GM18517 (cell line): ENCODE data around the gene RAD51B.

Source experiments
- ATAC-seq: cut with Tn5 transposase; IDR thresholded peaks from one replicate; pipeline ENCODE4 v1.9.1; 2021; ENCODE audit warnings: mild to moderate bottlenecking, moderate library complexity; ENCODE audit not compliant: unreplicated experiment

RAD51B gene

DNA sequence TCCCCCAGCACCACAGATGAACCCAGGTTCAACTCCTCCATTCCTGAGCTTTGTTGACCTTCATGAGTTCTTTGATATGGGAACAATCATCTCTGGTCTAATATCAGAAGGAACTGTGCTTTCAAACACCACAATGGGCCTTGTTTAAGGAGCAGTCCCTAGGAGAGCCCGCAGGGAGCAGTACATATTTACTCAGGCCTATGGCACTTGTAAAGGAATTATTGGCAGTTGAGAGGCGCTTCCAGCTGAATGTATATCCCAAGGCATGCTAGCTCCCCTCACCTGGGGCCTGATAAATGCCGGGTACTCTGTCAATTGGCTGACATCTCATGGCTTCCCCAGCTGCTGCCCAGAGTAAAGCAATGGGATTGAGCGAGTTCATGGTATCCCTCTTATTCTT is 897.1 kb downstream of the RAD51B start:
- ATAC-seq, result no peak

DNA sequence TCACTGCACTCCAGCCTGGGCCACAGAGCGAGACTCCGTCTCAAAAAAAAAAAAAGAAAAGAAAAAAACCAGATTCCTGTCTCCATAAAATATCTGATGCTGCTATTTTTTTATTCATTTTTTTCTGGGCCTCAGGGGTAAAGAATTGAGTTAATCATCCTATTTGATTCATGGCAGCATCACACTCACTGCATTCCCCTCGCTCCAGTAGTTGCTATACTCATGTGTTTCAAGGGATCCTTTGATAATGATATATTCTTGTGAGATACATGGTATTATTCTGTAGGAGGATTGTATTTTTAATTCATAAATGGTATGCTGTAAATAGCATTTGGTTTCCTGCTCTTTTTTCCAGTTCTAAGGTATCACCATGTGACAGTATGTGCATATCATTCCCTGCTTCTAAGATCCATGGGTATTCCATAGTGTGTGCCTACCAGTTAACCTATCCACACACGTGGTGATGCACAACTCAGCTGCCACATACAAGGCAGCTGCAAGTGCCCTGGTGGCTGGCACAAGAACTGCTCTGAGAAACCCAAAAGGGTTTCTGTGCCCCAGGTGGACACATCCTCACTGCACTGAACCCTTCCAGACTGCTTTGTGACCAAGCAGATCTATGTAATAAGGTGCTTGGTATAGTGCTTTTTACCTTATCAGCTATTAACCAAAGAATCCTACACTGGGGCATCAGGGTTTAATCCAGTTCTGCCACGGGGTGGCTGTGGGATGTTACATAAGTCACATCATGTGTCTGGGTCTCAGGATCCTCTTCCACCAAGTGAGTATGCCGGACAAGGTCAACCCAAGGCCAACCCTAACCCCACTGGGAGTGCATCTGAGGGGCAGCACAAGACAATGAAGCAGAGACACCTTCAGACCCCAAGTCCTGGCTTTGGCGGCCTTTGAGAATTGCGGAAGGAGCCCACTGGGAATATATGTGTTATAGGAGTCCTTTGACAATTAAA is 898.7 kb downstream of the RAD51B start:
- ATAC-seq, result no peak

DNA sequence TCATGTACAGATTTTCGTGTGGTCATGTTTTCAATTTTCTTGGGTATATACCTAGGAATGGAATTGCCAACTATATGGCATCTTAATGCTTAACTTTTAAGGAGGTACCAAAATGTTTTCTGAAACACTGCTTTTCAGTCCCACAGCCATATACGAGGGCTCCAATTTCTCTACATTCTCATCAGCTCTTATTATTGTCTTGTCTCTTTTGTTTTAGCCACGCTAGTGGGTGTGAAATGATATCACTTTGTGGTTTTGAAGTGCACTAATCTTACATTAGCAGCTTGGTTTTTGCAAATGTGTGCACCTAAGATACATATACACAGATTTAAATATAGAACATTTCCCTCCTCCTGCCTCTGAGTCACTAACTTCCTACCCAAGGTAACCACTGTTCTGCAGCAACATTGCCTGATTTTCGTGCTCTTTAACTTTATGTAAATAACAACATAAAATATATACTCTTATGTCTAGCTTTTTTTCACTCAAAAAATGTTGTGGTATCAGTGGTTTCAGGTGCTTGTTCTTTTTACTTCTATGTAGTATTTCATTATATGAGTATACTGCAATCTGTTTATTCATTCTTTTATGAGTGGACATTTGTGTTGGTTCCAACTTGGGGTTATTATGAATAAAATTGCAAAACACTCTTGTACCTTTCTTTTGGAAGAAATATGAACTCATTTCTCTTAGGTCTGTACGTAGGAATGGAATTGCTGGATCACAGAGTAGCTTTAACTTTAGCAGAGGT is 900.2 kb downstream of the RAD51B start:
- no peak for ATAC-seq

DNA sequence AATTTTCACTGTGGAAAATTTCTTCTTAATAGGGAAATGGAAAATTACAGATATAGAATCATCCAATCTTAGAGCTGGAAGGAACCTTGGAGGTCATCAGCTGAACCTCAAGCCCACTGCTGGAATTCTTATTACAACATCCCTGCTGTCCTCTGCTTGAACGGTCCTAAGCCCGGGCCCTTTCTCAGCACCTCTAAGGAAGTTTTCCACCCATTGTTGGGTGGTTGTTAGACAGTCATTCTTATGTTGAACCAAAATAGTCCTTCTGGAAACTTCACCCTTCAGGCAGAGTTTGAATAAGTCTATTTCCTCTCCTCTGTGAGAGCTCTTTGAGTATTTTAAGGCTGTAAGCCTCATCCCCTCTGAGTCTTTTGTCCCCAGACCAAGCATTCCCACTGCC is 902.6 kb downstream of the RAD51B start:
- ATAC-seq, result no peak

DNA sequence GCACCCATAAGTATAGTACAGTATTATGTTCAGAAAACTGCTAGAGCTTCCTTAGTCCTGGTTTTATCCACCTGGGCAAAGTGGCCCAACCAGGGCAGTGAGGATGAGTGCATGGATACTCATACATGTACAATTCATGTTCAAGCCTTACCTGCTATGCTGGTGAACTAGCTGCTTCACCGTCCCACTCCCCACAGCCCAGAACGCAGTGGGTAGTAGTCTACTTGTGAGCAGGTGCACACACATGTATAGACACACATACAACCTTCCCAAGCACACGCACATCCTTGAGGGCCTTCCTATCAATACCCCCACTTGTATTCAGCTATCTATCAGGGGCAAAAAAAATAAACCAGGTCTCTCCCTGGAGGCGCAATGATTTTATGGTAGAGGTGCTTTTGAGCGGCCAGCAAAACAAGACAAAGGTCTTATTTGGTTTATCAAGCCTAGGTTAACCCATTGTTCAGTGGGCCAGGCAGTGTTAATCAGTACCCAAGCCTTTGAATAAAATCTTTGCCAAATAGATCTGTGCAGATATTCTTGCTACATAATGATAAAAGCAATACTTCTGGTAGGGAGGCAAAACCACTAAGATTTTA is 903.5 kb downstream of the RAD51B start:
- ATAC-seq, result no peak

DNA sequence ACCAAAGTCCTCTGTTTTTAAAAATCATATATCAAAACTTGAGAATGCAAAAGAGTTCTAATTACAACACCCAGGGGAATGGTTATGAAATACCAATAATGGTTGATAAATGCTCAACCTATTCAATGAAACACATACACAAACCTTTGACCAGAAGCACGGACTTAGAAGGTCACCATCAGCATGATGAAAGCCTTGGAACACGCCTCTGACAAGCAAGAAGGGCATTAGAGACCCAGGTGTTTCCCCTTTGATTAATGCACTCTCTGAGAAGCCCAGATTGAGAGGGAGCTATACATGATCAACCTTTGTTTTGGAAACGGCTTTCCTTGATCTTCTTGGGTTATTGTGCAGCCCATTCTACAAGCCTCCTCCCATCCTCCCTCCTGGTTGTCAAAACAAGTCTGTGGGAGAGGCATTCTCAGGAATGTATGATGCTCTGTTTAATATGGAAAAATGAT is 904.3 kb downstream of the RAD51B start:
- no peak for ATAC-seq

DNA sequence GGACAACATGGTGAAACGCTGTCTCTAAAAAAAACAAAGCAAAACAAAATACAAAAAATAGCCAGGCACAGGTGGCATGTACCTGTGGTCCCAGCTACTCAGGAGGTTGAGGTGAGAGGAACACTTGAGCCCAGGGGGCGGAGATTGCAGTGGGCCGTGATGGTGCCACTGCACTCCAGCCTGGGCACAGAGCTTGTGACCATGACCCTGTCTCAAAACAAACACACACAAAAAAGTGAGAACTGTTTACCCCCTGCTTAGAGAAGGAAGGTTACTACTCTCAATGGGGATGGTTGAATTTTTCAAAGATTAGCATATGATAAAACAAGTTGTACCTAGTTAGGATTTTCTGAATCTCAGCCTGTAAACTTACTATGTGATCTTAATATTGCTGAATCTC is 905.3 kb downstream of the RAD51B start:
- ATAC-seq, result no peak

DNA sequence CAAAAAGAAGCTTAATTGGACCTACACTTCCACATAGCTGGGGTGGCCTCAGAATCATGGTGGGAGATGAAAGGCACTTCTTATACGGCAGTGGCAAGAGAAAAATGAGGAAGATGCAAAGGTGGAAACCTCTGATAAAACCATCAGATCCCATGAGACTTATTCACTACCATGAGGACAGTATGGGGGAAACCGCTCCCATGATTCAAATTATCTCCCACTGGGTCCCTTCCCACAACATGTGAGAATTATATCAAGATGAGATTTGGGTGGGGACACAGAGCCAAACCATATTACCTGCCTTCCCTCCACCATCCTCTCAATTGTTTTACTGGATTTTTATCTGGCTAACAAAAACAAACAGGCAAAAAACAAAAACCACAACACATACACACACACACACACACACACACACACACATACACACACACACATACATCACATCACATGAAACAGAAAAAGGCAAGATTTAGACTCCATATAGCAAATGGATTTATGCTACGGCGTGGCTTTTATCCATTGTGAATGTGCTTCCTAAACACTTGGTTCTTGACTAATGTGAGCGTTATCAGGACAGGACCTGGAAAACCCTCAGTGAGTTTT is 906.6 kb downstream of the RAD51B start:
- no peak for ATAC-seq

DNA sequence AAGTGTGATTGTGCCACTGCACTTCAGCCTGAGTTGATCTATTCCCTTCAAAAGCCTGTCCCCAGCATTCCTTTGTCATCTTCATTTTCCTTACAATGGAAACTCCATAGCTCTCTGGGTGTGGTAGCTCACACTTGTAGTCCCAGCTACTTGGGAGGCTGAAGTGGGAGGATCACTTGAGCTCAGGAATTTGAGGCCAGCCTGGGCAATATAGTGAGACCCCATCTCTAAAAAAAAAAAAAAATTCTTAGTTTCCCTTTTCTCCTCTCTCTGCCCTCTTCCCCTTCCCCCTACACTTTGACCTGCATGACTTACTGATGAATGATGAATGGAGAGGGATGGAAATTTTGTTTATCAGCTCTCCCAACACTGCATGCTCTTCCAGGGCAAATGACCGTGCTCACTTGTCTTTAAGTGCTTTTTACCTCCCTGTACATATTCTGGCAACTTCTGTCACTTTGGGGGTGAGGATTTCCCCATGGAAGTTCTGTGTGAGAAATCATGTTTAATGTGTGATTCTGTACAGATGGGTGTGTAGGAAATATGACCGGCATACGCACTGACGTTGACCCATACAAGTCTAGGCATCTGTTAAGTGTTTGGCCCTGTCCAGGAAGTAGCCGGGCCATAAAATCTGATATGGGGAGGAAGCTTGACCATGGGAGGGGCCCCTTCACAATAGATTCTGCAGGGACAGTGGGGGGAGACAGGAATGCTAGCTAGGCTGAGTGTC is 907.9 kb downstream of the RAD51B start:
- ATAC-seq, result no peak

DNA sequence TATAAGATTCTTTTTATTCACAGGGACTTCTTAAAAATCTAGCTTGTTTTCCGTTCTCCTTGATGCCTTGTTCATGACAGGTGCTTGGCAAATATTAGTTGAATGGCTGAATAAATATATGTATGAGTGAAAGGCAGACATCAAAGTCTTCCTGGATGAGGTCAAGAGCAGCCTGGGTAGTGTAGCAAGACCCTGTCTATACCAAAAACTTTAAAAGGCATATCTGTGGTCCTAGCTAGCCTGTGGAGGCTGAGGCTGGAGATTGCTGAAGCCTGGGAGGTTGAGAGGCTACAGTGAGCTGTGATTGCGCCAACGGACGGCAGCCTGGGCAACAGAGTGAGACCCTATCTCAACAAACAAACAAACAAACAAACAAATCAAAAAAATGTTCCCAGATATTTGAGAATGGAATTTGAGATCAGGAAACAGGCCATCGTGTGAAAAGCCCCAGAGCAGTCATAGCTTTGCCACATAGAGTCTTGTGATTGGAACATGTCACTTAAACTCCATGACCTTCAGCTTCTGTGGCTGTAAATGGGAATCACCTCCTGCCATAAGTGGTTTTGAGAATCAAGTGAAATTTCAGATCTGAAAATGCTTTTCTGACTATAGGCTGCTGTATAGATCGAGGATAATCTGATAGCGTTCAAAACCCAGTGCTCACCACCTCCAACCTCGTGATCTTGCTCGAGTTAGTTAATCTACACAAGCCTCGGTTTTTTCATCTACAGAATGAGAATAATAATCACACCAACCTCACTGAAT is 908.9 kb downstream of the RAD51B start:
- no peak for ATAC-seq

DNA sequence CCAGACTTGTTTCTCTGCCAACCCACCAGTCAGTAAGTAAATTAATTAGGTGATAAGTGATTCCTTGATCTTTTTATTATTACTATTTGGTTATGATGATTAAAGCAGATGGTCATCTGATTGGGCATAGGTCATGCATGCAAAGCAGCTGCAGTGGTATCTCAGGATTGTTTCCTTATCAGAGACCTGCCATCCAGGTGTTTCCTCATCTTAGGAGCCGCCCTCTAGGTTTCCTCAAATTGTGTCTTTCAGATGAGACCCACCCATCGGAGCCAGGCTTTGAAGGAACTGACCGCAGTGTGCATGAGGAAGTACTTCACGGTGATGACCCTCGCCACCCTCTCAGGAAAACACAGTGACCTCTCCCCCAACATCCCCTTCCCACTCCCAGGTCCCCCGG is 910.0 kb downstream of the RAD51B start:
- ATAC-seq, result no peak

DNA sequence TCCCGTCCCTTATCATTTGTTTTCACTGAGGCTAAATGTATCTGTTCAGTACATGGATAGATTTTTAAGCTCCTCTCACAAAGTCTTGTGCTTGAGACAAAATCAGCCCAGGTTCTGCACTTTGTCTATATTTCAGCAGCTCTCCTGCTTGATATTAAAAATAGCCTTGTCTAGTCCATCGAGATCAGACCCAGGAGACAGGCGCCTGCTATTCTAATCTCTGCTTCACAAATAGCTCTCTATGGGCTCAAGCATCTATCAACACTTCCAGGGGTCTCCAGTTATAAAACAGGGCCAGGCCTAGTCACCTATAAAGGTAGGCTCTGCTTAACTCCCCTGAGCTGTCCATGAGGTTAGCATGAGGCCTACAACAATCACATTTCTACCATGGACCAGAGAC is 910.8 kb downstream of the RAD51B start:
- no peak for ATAC-seq

DNA sequence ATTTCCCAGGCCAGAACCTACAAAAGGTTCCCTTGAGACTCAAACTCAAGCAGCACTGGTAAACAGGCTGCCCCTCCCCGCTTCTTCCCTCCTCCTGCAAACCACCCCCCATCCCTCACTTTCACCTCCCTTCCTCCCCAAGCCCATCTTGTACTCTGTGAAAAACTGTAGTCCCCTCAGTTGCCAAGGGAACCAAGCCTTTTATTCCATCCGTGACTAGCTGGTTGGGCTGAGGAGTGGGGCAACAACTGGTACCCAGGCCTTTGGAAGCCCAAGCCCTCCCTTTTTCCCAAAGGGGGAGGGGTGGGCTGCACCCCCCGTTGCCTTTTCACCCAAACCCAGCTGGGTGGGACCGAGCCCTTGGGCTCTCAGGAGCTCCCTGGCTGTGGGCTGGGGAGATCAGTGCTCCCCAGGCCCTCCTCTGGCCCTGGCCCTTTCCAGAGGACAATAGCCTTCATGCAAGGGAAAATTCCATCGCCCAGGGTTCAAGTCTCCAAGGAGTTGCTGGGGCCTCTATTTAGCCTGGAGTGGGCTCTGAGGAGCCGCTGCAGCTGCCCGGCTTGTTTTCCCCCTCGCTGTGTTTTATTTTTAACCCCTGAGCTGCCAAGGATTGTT is 911.3 kb downstream of the RAD51B start:
- ATAC-seq, result no peak

DNA sequence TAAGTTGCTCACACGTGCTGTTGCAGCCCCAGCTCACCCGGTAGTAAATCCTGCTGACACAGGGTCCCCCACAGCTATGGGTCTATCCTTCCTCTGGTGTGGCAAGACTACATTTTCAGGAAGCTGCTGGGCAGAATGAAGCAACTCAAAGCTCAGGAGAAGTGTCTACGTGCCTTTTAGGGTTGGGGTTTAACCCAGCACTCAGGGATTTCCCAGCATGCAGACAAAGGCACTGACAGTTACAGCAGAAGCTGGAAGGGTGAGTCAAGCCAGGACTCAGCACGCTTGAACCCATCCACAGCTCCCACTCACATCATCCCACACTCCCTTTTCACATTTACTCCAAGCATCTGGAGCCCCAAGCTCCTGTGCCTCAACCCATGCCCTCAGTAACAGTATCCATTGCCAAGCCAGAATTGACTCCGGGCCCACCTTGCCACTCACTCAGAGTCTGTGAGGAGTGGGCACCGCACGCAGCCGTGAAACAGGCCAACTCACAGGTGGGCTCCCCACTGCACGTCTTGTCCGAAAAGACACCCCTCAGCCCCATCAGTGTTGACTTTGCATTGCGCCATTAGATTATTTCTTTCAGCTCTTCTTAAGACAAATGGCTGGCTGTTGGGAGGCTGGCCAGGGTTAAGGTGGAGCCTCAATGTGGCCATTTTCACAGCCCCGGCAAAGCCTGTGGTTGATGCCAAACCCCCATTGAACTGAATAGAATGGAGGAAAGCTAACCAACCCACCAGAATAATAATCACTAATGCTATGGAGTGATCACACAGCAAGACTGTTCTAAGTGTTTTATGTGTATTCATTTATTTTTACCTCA is 913.7 kb downstream of the RAD51B start:
- no peak for ATAC-seq

DNA sequence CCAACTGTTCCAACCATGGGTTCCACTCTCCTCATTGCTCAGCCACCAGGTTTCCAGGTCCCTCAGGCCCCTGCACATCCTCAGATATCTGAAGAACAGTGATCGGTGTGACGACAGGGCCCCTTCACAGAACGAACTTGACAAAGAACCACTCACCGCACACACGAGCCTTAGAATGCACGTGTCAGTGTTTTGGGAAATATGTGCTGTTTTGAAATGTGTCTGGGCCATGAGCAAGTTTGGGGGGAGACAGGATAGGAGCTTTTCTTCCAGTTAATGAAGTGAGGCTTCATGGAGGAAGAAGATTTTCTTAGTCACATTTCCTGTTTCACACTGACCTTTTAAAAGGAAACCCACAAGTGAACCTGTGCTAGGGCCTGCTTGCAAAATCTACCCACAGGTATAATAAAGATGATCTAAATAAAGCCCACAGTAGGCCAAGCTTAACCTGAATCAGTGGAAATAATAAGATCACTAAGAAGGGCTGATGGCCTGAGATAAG is 914.7 kb downstream of the RAD51B start:
- peak; percentile 76 for ATAC-seq

DNA sequence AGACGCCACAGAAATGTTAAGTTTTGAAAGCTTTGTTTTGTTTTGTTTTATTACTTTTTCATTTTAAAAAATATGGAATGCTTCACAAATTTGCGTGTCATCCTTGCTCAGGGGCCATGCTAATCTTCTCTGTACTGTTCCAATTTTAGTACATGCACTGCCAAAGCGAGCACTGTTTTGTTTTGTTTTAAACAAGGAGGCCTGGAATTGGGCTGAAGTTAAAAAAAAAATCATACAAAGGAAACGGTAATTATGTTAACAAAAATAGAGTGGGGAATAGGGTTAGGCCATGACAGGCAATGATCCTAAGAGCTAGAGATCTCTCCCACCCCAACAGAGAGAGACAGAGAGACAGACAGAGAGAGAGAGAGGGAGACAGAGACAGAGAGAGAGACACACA is 916.3 kb downstream of the RAD51B start:
- no peak for ATAC-seq

DNA sequence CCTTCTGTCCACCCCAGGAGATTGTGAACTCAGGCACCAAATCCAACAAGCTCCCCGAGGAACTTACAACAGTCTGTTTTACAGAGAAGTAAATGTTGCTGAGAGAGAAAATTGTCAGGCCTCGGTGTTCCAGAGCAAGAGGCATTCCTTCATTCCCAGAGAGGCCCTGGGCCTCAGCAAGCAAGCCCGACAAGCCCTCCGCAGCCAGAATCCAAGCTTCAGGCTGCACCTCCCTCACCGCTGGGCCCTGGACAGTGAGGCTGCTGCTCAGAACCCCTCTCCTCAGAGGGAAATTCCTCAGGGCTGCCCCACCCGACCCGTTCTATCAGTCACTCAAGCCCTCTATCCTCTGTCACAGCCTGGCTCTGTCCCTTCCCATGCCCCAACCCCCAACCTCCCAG is 916.9 kb downstream of the RAD51B start:
- ATAC-seq, result no peak

DNA sequence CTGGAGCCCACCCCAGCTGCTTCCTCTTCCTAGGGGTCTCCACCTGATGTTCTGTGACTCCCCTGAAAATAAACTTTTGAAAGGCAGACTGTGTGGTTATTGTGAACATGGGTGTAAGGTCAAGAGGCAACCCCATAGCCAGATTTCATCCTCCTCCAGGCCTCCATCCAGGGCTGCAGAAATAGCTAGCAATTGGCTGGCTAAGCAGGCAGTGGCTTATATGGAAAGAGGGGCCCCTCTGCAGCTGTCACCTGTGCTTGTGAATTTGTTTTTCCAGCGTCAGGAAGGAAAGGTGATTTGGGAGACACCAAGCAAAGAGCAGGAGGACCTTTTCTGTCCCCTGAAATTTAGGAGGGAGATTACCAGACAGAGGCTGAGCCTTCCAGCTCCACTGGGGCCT is 917.5 kb downstream of the RAD51B start:
- no peak for ATAC-seq
